Spleen (tissue), 11 donors: ENCODE measurements around the gene SAP30BP. TPM values are rescaled to one million over a fixed set of nuclear protein-coding genes. Genes with fewer than 3 reads are reported as not detected.

Source experiments
- DNase-seq: peaks from one replicate; pipeline ENCODE4 v3.0.0-alpha.2; 2020
- H3K27ac ChIP-seq, 8 donors: fragments of 200-600 bp; sonication (generic) in 7 of 8; 1 replicate in 4 of 8; 2 replicates in 4 of 8; pipeline versions ENCODE4 v1.5.0 to v1.8.0; 2016 to 2021; ENCODE audit warnings: inconsistent platforms in 4 of 8, mild to moderate bottlenecking in 4 of 8, moderate library complexity in 1 of 8
- H3K27me3 ChIP-seq, 7 donors: fragments of 200-600 bp; sonication (generic) in 6 of 7; replicated peaks in 1 of 7; 1 replicate in 4 of 7; 2 replicates in 3 of 7; pipeline versions ENCODE4 v1.5.0 to v1.8.0; 2016 to 2021; ENCODE audit warnings: inconsistent platforms in 3 of 7, mild to moderate bottlenecking in 1 of 7
- H3K36me3 ChIP-seq, 6 donors: fragments of 200-600 bp; sonication (generic) in 5 of 6; 1 replicate in 4 of 6; 2 replicates in 2 of 6; pipeline versions ENCODE4 v1.5.0 to v1.8.0; 2016 to 2021; ENCODE audit warnings: inconsistent platforms in 2 of 6
- H3K4me1 ChIP-seq, 6 donors: fragments of 200-600 bp; sonication (generic) in 5 of 6; 1 replicate in 3 of 6; 2 replicates in 3 of 6; pipeline versions ENCODE4 v1.5.0 to v1.8.0; 2016 to 2021; ENCODE audit warnings: inconsistent platforms in 3 of 6
- H3K4me3 ChIP-seq, 8 donors: fragments of 200-600 bp; sonication (generic) in 7 of 8; 1 replicate in 4 of 8; 2 replicates in 4 of 8; pipeline versions ENCODE4 v1.5.0 to v1.8.0; 2016 to 2021; ENCODE audit warnings: inconsistent platforms in 4 of 8, mild to moderate bottlenecking in 4 of 8, moderate library complexity in 2 of 8
- H3K9me3 ChIP-seq, 8 donors: fragments of 200-600 bp; sonication (generic) in 7 of 8; 1 replicate in 4 of 8; 2 replicates in 4 of 8; pipeline versions ENCODE4 v1.5.0 to v1.8.0; 2016 to 2021; ENCODE audit warnings: inconsistent platforms in 4 of 8
- POLR2A ChIP-seq, 3 donors: fragments of 450-650 bp; IDR thresholded peaks; one replicate each; pipeline ENCODE4 v1.5.1; 2017; ENCODE audit warnings: antibody characterized with exemption in 3 of 3, mild to moderate bottlenecking in 1 of 3
- POLR2AphosphoS5 ChIP-seq, 3 donors: sonication (generic); formaldehyde crosslinking; IDR thresholded peaks; one replicate each; pipeline ENCODE4 v1.5.1; 2017; ENCODE audit warnings: antibody characterized with exemption in 3 of 3
- WGBS, 5 donors: extraction: QIAGEN DNeasy Blood & Tissue Kit in 3 of 5; methylation state at CpG; one replicate each; pipeline versions ENCODE4 v1.1.5 to v1.1.7; 2013 to 2018; 5-methylcytosine and 5-hydroxymethylcytosine counted together
- intact Hi-C: fragments of 100-400 bp; cut with DNase I; formaldehyde crosslinking; loops from one replicate; pipeline ENCODE4 v1.15.0; 2023; ENCODE audit warnings: low total_unique reads
- polyA plus RNA-seq, 3 donors: library from polyadenylated mRNA; stranded (reverse); fragments of 200-250 nt; gene quantifications; one replicate each; pipeline ENCODE4 v1.2.1, GENCODE V29; 2013
- total RNA-seq, 7 donors: library from RNA; depleted of rRNA in 3 of 7; stranded (reverse); fragments of >200 nt in 3 of 7; fragmentation: NEBNext Ultra II Directional in 4 of 7; extraction: Animal tissue kit (Norgen Biotek cat#: 25700) in 4 of 7; gene quantifications; one replicate each; pipeline versions ENCODE4 v1.1.0 to v1.2.1, GENCODE V29; 2016 to 2021
- TF ChIP-seq, protein P1 (sequence below), 11 experiments: fragments of 200-600 bp in 7 of 11; fragments of 450-650 bp in 4 of 11; sonication (generic) in 4 of 11; IDR thresholded peaks in 8 of 11; conservative IDR thresholded peaks in 3 of 11; 1 replicate in 7 of 11; 2 replicates in 4 of 11; pipeline versions ENCODE4 v1.4.0 to v1.8.0; 2016 to 2021; ENCODE audit warnings: antibody characterized with exemption in 11 of 11, inconsistent platforms in 4 of 11, mild to moderate bottlenecking in 1 of 11
- donor health status: healthy with polysubstance abuse.
- donor health status: DM: no; HTN: no; CAD: no; lungs with moderate emphysema.
- donor health status: DM: no; HTN: no; CAD: no.
- donor health status: Bipolar disorder and iron deficiency.
- donor health status: healthy.
- donor health status: DM: no; HTN: no; CAD: no.
- donor health status: DM: yes; HTN: yes; CAD: no.

The SAP30BP gene
- total and polyA plus RNA-seq, 10 donors = 53.8 to 110 (median 75.4) TPM

- H3K4me3 ChIP-seq = no peak overlapping the region
- intact Hi-C loops = no loop called here
- WGBS, 5 donors = 59 to 82% (median 70%) methylated on average over 3 of the region's 3 CpGs
- no peaks in the 10 kb centered on the region for H3K9me3 ChIP-seq
- H3K4me1 ChIP-seq = peaks cover 28 to 57% (median 37%) of the 10 kb centered on the region in 6 donors
- no peaks in the 10 kb centered on the region for H3K27me3 ChIP-seq
- TF ChIP-seq, protein P1, sequence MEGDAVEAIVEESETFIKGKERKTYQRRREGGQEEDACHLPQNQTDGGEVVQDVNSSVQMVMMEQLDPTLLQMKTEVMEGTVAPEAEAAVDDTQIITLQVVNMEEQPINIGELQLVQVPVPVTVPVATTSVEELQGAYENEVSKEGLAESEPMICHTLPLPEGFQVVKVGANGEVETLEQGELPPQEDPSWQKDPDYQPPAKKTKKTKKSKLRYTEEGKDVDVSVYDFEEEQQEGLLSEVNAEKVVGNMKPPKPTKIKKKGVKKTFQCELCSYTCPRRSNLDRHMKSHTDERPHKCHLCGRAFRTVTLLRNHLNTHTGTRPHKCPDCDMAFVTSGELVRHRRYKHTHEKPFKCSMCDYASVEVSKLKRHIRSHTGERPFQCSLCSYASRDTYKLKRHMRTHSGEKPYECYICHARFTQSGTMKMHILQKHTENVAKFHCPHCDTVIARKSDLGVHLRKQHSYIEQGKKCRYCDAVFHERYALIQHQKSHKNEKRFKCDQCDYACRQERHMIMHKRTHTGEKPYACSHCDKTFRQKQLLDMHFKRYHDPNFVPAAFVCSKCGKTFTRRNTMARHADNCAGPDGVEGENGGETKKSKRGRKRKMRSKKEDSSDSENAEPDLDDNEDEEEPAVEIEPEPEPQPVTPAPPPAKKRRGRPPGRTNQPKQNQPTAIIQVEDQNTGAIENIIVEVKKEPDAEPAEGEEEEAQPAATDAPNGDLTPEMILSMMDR (IDR thresholded peaks at IDR 0.05 in 8 of 11, conservative IDR thresholded peaks at IDR 0.05 in 3 of 11) = no peak
- TF ChIP-seq POLR2A (IDR thresholded peaks at IDR 0.05) (no peak), POLR2AphosphoS5 (IDR thresholded peaks at IDR 0.05) (peak in 1 of 3 donors; percentile 65)
- H3K36me3 ChIP-seq = peaks cover 0 to 61% (median 39%) of the 10 kb centered on the region in 6 donors
- H3K27ac ChIP-seq = peak overlapping the region in 6 of 8 donors; percentile 25 to 78 (median 68)
- no peak for DNase-seq
Observed at GRCh38 chr17:75664099-75664549, 3.0 kb upstream of the SAP30BP start.

DNA sequence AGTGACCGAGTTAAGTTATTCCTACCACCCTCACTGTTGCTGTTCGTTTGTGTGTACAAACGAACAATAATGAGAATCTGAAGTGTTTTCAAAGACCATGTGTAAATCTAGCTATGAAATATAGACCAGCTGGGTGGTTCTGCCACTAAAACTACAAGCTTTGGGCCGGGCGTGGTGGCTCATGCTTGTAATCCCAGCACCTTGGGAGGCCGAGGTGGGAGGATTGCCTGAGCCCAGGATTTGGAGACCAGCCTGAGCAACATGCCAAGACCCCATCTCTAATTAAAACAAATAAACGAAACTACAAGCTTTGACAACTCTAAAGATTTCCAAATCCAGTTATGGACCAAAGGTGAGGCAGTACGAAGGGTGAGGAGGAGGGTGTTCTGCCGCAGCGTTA lies 1.2 kb upstream of the SAP30BP start:
- Histone ChIP-seq H3K27me3 (no peaks in the 10 kb centered on the region), H3K36me3 (peaks cover 0 to 61% (median 44%) of the 10 kb centered on the region in 6 donors), H3K27ac (peak overlapping the region in 1 of 8 donors; percentile 95), H3K4me3 (peak overlapping the region in 4 of 8 donors; percentile 89 to 98 (median 94)), H3K9me3 (no peaks in the 10 kb centered on the region), H3K4me1 (peaks cover 29 to 76% (median 52%) of the 10 kb centered on the region in 6 donors)
- DNase-seq = peak; percentile 54
- WGBS, 5 donors = 81 to 92% (median 83%) methylated on average over 10 of the region's 10 CpGs
- TF ChIP-seq POLR2AphosphoS5 (IDR thresholded peaks at IDR 0.05) = no peak
- TF ChIP-seq POLR2A (IDR thresholded peaks at IDR 0.05) = no peak
- TF ChIP-seq, protein P1 (IDR thresholded peaks at IDR 0.05 in 8 of 11, conservative IDR thresholded peaks at IDR 0.05 in 3 of 11) = no peak
- intact Hi-C loops = no loop called here

DNA sequence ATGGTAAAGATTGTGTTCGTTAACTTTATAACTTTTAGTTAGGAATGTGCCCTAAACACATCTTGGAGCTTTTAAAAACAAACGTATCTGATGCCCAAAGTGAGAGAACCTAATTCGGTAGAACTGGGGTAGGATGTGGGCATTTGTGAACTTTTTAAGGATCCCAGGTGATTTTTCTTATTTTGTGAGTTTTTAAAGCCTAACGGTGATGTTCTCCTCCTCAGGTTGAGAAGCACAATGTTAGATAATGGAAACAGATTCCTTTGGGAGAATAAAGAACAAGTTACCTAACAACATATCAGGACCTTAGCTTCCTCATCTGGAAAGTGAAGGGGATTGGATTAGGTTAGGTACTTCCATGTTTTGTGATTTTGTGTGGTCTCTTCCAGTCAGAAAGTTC lies 687 bp downstream of the SAP30BP start:
- intact Hi-C loops = no loop called here
- WGBS, 5 donors = 7 to 10% (median 9%) methylated on average over 4 of the region's 4 CpGs
- Histone ChIP-seq H3K27ac (peak overlapping the region in 7 of 8 donors; percentile 83 to 95 (median 94)), H3K9me3 (no peaks in the 10 kb centered on the region), H3K27me3 (no peaks in the 10 kb centered on the region), H3K4me3 (peak overlapping the region; percentile 68 to 98 (median 94)), H3K4me1 (peaks cover 29 to 85% (median 55%) of the 10 kb centered on the region in 6 donors), H3K36me3 (peaks cover 0 to 61% (median 45%) of the 10 kb centered on the region in 6 donors)
- DNase-seq = no peak
- TF ChIP-seq POLR2AphosphoS5 (IDR thresholded peaks at IDR 0.05) = no peak
- TF ChIP-seq, protein P1 (IDR thresholded peaks at IDR 0.05 in 8 of 11, conservative IDR thresholded peaks at IDR 0.05 in 3 of 11) = no peak
- TF ChIP-seq POLR2A (IDR thresholded peaks at IDR 0.05) = no peak

GRCh38 chr17:75668489-75668888 lies 1.4 kb downstream of the SAP30BP start:
- Histone ChIP-seq H3K4me3 (peak overlapping the region in 6 of 8 donors; percentile 88 to 98 (median 94)), H3K36me3 (peaks cover 0 to 63% (median 51%) of the 10 kb centered on the region in 6 donors), H3K9me3 (no peaks in the 10 kb centered on the region), H3K27me3 (no peaks in the 10 kb centered on the region), H3K4me1 (peaks cover 29 to 81% (median 55%) of the 10 kb centered on the region in 6 donors), H3K27ac (no peak overlapping the region)
- intact Hi-C loops = no loop called here
- no peak for DNase-seq
- no peak for TF ChIP-seq POLR2A (IDR thresholded peaks at IDR 0.05)
- TF ChIP-seq POLR2AphosphoS5 (IDR thresholded peaks at IDR 0.05) = no peak
- TF ChIP-seq, protein P1 (IDR thresholded peaks at IDR 0.05 in 8 of 11, conservative IDR thresholded peaks at IDR 0.05 in 3 of 11) = no peak
- 76 to 85% (median 82%) methylated on average over 4 of the region's 4 CpGs for WGBS, 5 donors
